Retinal pigment epithelial cell (primary cell): ENCODE measurements around the gene SNX6.

Experiments used
- DNase-seq: peaks from one replicate; pipeline ENCODE4 v3.0.0-alpha.2; 2010; ENCODE audit warnings: low read depth
- H3K4me3 ChIP-seq: 2 replicates; pipeline ENCODE4 v1.5.1; 2011; ENCODE audit warnings: mild to moderate bottlenecking, low read length, control low read depth, moderate library complexity
- CTCF ChIP-seq: conservative IDR thresholded peaks from 2 replicates; pipeline ENCODE4 v1.5.1; 2011; ENCODE audit warnings: low read depth, low read length, control low read depth, inconsistent platforms

SNX6 gene

GRCh38 chr14:34596891-34597290 lies 33.1 kb downstream of the SNX6 start:
- no peak overlapping the region for H3K4me3 ChIP-seq
- no peak for DNase-seq
- TF ChIP-seq CTCF: no peak

- H3K4me3 ChIP-seq: no peak overlapping the region
- DNase-seq: no peak
Measured at GRCh38 chr14:34593740-34594375, 36.1 kb downstream of the SNX6 start.

GRCh38 chr14:34592623-34593022 lies 37.3 kb downstream of the SNX6 start:
- no peak overlapping the region for H3K4me3 ChIP-seq
- TF ChIP-seq CTCF: no peak
- DNase-seq: no peak

More at GRCh38 chr14:34593740-34594375, 36.1 kb downstream of the SNX6 start:
- TF ChIP-seq CTCF: no peak

- TF ChIP-seq CTCF: no peak
- H3K4me3 ChIP-seq: no peak overlapping the region
- no peak for DNase-seq
Measured at GRCh38 chr14:34583525-34583924, 46.4 kb downstream of the SNX6 start.

- no peak for DNase-seq
- no peak for TF ChIP-seq CTCF
- no peak overlapping the region for H3K4me3 ChIP-seq
Measured at GRCh38 chr14:34582117-34582680, 47.7 kb downstream of the SNX6 start.

GRCh38 chr14:34580381-34580780 lies 49.6 kb downstream of the SNX6 start:
- DNase-seq: no peak
- TF ChIP-seq CTCF: no peak
- no peak overlapping the region for H3K4me3 ChIP-seq

- no peak for TF ChIP-seq CTCF
- no peak for DNase-seq
- H3K4me3 ChIP-seq: no peak overlapping the region
Measured at GRCh38 chr14:34571771-34572170, 58.2 kb downstream of the SNX6 start.
